Stimulated activated CD8-positive, alpha-beta memory T cell treated with anti-CD3 and anti-CD28 coated beads, Interleukin-12 subunit alpha, Interleukin-12 subunit beta, amount 100 ng/mL, for 24 hours (primary cell): Measurements from ENCODE around the gene S100A2.
"Not testable (repeated sequence)": the region's sequence is repeated elsewhere in the genome, so short reads cannot be mapped to it uniquely, and the experiment has no call there.

Source experiments
- DNase-seq: peaks from one replicate; pipeline ENCODE4 v3.0.0-alpha.2; 2020; ENCODE audit errors: extremely low read depth

The S100A2 gene

DNA sequence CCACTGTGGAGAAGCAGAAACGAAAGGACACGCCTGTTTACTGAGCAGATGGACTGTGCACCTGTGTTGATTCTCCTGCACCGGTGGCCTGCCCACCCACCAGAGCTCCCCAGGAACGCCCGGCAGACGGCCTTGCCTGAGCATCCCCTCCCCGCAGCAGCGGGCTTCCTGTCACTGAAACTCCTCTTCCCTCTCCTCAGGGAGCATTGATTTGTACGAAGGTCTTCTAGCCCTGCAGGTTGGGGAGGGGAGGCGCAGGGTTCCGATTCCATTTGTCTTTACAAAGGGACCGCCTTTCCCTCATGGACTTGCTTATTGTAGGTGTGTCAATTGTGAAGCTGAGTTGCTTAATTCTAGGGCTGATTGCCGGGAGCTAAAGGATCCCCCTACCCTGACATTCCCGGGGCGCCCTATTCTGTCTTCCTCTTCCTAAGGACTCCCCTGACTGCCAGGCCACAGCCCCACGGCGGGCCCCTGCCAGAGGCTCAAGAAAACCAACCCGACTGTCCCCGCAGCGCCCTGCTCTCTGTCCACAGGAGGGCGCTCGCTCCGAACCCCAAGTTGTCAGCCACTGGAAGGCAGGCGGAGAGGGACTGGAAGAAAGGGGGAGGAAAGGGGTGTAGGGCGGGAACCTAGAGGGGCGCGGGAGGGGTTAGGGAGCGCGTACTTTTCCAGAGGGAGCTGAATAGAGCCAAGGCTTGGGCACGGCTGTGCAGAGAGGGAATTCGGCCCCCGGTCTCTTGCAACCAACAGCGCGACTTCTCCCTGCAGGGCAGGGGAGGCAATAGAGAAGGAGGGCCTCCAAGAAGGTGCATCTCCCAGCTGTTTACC lies 32.7 kb downstream of the S100A2 start:
- no peak for DNase-seq

DNA sequence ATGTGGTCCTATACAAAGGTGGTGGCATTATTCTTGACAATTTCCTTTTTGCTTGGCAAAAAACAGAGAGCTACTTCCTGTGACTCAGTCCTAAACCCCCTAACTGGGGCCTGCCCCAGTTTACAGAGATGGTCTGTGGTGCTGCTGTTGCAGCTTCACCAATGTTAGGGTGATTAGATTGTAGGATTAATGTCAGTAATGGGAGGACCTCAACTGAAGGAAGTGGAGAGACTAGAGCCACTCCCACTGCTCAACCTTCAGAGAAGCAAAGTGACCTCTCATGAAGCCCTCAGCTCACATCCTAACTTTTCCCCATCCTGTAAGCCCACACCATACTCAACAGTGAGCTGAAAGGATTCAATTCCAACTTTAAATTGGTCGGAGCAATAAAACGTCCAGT lies 33.5 kb downstream of the S100A2 start:
- no peak for DNase-seq

DNA sequence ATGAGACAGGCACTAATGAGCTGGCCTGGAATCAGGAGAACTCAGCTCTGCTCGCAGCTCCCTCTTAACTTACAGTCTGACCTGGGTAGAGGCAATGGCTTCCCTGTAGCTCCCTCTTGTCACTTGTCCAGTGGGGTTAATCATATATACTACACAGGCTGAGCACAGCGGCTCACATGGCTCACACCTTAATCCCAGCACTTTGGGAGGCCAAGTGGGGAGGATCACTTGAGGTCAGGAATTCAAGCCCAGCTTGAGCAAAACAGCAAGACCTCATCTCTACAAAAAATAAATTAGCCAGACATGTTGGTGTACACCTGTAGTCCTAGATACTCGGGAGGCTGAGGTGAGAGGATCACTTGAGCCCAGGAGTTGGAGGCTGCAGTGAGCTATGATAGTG lies 34.0 kb downstream of the S100A2 start:
- no peak for DNase-seq

- DNase-seq: no peak
These were observed 38.0 kb downstream of the S100A2 start for GRCh38 chr1:153527683-153528040.

- DNase-seq: no peak
These were observed 38.5 kb downstream of the S100A2 start for GRCh38 chr1:153527023-153527682.

DNA sequence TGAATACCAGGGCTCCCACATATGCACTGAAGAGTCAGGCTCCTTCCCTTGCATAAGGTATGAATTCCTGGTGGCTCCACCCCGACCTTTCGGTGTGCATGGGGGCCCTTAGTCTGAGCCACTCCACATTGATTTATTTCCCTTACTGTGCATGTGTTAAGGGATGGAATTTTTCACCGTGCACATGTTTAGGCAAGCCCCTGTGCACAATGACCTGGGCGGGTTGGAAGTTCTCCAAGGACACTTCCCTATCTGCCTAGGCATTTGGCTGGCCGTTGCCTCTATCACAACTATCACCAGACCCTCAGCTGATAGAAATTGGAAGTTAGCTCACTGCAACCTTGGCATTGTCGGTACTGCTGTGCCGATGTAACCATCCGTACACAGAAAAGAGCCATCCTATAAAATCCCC lies 39.5 kb downstream of the S100A2 start:
- DNase-seq: no peak

- DNase-seq: no peak
These were observed 40.4 kb downstream of the S100A2 start for GRCh38 chr1:153525088-153525728.

DNA sequence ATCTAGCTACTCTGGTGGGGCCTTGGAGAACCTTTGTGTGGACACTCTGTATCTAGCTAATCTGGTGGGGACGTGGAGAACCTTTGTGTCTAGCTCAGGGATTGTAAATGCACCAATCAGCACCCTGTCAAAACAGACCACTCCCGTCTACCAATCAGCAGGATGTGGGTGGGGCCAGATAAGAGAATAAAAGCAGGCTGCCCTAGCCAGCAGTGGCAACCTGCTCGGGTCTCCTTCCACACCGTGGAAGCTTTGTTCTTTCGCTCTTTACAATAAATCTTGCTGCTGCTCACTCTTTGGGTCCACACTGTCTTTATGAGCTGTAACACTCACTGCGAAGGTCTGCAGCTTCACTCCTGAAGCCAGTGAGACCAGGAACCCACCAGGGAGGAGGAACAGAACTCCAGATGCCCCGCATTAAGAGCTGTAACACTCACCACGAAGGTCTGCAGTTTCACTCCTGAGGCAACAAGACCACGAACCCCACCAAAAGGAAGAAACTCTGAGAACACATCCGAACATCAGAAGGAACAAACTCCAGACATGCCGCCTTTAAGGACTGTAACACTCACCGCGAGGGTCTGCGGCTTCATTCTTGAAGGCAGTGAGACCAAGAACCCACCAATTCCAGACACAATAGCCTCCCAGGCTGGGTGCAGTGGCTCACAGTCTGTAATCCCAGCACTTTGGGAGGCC lies 43.1 kb downstream of the S100A2 start:
- DNase-seq: not testable (repeated sequence)

GRCh38 chr1:153521808-153522207 lies 43.8 kb downstream of the S100A2 start:
- not testable (repeated sequence) for DNase-seq

DNA sequence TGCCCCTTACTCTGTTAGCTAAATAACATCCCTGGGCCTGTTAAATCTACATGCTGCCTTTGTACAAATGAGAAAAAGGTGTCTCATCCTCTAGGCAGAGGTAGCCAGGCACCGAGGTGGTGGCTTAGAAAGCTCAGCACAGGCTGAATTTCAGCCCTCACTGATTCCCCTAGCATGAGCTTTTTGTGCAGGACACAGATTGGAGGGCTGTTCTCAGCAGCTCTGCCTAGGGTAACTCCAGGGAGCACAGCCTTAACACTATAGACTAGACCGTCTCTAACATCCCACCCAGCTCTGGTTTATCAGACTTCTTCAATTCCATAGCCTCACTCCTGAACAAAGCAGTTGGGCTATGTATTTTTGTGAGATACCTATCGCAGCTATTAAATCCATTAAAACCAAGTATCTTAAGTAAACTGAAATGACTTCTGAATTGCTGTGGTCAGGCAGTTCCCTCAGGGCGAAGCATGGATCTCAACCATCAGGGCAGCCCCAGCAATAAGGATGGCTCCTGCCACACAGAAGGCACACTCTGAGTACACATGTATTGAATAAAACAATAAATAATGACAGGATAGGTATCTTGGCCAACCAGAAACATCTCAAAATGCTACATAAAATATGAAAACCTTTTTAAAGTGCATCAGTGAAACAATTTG lies 44.7 kb downstream of the S100A2 start:
- DNase-seq: no peak

DNA sequence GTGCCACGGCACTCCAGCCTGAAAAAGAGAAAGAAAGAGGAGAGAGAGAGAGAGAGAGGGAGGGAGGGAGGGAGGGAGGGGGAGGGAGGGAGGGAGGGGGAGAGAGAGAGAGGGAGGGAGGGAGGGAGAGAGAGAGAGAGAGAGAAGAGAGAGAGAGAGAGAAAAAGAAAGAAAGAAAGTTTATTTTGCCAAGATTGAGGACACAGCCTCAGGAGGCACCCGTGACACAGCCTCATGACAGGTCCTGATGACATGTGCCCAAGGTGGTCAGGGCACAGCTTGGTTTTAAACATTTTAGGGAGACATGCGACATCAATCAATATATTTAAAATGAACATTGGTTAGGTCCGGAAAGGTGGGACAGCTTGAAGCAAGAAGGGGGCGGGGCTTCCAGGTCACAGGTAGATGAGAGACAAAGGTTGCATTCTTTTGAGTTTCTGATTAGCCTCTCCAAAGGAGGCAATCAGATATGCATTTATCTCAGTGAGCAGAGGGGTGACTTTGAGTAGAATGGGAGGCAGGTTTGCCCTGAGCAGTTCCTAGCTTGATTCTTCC lies 45.4 kb downstream of the S100A2 start:
- not testable (repeated sequence) for DNase-seq

- no peak for DNase-seq
These were observed 46.4 kb downstream of the S100A2 start for GRCh38 chr1:153519242-153519641.

DNA sequence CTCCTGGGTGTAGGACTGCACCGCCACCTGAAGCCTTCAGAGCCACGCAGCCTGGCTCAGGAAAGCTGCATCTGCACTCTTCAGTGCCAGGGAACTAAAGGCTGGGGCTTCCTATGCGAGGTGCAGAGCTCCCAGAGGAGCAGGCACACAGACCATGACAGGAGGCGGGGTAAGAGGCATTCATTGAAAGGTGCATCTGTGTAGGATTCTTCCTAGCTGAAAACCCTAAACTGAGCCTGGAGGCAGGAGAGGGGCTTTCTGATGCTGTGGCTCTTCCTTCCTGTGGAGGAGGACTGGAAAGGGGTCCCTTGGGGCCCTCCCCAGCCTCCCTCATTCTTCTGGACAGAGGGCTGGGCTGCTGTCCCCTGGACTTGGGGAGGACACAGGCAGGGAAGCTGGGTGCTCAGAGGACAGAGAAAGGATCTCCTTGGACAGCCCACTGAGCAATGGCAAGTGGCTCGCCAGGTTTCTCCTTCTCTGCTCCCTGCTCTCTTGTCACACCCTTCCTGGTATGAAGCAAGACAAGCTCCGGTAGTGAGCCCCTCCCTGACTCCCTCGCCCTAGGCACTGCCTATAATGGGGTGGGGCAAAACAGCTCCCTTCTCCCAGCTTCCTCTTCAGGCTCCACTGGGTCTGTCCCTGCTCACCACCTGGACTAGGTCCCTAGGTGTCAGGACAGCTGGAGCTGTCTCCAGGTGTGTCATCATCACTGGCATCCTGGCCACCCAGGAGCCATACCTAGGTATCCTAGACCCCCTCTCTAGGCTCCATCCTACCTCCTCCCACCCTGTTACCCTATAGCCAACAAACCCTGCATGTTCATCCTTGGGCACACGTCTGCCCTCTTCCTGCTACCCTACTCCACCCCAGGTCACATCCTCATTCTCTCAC lies 49.9 kb downstream of the S100A2 start:
- DNase-seq: no peak

DNA sequence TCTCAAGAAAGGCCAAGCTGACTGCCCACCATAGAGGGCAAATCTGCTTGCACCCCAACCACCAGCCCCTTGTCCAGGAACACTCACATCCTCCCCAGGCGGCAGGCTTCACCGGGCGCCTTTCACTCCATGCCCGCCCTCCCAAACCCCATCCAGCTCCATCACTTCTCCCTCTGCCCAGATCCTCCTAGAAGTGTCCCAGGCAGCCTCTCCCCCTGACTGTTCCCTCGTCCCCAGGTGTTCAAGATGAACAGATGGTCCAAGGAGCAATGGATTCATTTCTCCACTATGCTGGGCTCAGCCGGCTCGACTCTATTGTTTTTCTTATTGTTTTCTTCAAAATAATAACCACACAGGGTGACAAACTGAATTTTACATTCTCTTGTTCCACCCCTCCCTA lies 52.0 kb downstream of the S100A2 start:
- no peak for DNase-seq

- DNase-seq: no peak
These were observed 52.6 kb downstream of the S100A2 start for GRCh38 chr1:153513023-153513422.
